Measurements from ENCODE around the gene FRZB.
"Not testable (repeated sequence)": the region's sequence is repeated elsewhere in the genome, so short reads cannot be mapped to it uniquely, and the experiment has no call there.

Gene FRZB

DNA sequence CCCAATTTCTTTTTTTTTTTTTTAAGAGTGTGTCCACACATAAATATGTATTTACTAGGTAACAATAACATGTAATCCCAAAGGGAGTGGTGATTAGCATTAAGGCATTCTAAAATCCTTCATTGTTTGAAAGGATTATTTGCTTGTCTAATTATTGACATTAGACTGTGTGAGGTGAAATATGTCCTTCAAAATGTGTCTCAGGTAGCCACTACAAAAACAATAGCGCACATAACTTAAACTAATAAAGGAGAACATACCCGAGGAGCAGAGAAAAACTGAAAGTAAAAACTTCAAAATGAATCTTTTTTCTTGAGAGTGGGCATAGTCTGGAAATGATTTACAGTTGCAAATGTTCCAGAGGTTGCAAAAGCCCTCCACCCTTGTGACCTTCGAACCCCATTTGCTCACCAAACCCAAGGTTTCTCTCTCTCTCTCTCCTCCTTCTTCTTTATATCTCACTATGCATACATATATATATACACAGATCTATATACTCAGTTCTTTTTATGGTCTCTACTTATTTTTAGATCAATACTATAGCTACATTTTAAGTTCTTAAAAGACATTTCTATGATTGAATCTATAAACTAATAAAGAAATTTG, 24.4 kb upstream of the FRZB start:
- ATAC-seq (no peak), DNase-seq (no peak)

DNA sequence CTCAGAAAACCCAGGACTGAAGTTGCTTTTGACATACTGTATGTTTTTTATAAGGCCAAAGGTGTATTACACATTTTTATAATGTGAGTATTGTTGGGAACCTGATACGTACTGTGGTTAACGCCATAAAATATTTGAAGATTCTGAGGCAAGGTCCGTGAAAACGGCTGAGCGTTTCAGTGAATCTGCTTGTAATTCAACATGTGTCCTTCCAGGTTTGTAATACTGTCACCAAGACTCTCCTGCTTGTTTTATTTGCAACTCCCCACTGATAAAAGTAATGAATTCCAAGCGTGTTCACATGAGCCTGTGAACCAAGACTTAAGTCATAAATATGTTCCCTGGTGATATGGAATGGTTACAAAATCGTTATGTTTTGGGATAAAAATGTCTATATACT, 23.9 kb upstream of the FRZB start:
- no peak for DNase-seq
- ATAC-seq = no peak

DNA sequence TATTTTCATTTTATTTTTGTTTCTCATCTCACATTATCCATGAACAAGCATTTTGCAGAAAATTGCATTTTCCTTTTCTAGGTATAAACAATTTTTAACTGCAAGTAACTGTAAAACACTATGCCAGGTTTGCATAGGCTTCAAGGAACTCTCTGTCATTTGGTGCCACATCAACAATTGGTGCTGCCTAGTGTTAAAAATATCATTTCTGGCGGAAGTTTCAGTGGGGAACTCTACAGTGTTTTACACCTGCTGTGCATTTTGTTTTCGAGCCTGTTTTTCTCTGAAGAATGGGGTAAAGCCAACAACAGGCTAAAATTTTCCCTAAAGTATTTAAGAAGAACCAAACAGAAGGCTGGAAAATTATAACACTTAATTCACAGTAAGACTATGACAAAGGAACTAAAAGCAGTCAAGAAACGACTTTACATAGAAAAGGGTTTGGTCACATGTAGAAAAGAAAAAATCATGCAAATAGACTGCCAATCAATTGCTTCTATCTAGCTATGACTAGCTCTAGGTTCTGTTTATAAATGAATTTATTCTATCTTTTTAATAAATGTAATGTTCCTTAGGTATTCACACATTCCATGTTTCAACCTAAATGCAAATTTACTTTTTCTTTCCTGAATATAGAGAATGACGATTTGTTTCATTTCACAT, 21.4 kb upstream of the FRZB start:
- DNase-seq (no peak), ATAC-seq (no peak)

DNA sequence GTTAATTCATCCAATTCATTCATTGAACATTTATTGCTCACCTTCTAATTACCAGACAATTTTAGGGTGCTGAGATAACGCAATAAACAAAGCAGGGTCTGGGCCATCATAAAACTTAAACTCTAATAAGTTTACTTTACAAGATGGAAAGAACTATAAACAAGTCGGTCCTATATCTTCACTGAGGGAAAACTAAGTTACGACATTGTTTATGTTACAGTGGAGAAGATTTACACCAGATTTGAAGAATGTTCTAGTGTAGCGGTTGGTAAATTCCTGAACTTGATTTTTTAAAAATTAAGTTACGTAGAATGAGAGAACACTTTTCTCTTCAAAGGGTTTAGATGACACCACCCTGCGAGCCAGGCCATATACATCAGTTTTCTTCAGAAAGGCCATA, 20.7 kb upstream of the FRZB start:
- ATAC-seq = no peak
- no peak for DNase-seq

DNA sequence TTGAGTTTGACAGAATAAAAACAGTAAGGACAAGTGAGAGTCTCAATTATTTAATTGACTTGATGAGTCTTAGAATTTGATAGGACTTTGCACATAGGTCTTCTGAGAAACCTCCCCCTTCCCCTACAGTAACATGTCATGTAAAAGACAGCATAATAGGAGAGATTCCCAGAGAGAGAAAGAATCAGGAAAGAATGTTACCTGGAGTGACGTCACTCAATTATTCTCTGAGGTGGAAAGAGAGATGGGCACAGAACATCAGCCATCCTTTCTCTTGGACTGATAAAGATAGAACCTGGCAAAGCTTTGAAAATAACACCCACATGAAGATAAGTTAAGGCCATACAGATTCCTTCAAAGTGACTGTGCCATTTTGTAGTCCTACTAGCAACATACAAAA, 19.3 kb upstream of the FRZB start:
- ATAC-seq (no peak), DNase-seq (no peak)

DNA sequence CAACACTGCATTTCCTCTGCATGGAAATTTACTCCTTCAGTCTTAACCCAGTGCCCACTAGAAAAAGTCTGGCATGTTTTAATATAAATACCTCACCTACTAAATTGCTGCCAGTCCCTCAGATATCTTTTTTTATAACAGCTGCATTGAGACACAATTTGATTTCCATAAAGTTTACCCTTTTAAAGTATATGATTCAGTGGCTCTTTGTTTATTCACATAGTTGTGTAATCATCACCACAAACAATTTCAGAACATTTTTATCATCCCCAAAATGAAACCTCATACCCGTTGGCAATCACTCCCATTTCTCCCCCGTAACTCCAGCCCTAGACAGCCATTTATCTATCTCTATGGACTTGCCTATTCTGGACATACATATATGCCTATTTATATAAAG, 17.0 kb upstream of the FRZB start:
- DNase-seq (no peak), ATAC-seq (no peak)

DNA sequence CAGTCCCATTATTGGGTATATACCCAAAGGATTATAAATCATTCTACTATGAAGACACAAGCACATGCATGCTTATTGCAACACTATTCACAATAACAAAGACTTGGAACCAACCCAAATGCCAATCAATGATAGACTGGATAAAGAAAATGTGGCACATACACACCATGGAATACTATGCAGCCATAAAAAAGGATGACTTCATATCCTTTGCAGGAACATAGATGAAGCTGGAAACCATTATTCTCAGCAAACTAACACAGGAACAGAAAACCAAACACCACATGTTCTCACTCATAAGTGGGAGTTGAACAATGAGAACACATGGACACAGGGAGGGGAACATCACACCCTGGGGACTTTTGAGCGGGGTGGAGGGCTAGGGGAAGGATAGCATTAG, 13.7 kb upstream of the FRZB start:
- not testable (repeated sequence) for ATAC-seq, DNase-seq

DNA sequence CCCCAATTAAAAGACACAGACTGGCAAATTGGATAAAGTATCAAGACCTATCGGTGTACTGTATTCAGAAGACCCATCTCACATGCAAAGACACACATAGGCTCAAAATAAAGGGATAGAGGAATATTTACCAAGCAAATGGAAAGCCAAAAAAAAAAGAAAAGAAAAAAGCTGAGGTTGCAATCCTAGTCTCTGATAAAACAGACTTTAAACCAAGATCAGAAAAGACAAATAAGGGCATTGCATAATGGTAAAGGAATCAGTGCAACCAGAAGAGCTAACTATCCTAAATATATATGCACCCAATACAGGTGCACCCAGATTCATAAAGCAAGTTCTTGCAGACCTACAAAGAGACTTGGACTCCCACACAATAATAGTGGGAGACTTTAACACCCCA, 10.2 kb upstream of the FRZB start:
- ATAC-seq = not testable (repeated sequence)

DNA sequence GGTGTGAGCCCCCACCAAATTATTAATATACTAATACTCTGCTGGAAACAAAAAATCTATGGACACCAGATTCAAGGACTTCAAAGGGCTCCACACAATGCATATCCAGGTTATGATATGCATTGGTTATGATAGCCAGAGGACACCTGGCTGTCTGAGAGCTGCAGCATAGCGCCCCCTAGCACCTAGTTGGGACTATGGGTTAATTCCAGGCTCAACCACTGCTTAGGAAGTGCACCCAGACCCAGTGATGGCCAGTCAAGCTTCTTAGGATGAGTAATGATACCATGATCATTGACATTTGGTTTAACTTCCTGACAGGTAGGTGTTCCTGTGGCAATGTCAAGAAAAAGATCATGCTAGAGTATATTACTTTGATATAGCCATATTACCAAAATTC, 3.8 kb upstream of the FRZB start:
- ATAC-seq (no peak), DNase-seq (no peak)

More for the DNA sequence above, 10.2 kb upstream of the FRZB start:
- DNase-seq = not testable (repeated sequence)

DNA sequence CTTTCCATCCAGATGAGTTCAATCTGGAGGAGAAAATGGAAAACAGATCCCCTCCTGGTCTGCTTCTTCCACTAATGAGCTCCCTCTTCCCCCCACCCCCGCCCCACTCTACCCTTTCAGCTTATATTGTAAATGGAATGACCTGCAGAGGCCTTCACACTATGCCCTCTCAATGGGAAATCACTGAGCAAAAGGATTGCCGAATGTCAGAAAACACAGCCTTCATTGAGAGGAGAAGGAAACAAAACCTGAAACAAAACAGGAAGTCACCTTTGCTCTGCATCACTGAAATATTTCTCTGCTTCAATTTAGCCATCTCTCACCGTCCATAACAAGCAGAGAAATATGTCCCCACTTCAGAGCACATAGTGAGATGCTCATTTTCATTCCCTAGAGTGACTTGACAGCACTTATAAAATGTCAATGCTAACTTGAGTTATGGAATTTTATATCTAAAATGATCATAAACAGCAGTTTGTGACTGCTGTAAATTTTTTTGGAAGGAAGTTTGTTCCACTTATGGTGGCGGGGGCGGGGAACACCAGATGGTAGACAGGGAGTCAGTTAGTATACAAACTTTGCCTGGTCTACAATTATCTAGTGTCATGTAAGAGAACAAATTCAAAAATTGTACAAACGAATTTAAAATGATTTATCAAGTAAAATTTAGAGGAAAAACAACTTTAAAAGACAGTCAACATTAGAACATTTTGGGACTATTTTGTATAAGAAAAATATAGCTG, 1.8 kb upstream of the FRZB start:
- no peak for ATAC-seq
- DNase-seq = no peak

DNA sequence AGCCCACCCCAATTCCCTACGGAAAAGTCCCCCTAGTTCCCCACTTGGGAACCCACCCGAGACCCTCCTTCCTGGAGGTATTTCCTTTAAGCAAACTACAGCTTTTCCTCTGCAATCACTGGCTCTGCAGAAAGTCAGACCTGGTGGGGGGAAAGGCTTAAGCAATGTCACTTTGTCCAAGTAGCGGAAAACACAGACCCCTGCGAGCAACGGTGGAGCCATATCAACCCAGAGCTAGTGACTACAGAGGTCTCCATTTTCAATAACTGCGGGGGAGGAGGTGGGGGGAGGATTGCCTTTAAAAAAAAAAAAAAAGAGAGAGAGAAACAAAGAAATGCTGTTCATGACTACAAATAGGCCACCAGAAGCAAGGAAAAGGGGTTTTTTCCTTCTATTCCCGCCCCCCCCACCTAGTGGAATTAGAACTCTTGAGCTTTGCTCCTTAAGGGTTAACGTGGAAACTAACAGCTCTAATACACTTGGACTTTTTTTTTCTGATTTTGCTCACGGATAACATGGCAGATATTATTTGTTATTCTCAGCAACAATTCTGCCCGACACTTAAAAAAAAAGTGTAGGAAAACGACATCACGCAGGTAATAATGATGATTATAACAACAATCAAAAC, 1.1 kb upstream of the FRZB start:
- DNase-seq = no peak
- no peak for ATAC-seq

DNA sequence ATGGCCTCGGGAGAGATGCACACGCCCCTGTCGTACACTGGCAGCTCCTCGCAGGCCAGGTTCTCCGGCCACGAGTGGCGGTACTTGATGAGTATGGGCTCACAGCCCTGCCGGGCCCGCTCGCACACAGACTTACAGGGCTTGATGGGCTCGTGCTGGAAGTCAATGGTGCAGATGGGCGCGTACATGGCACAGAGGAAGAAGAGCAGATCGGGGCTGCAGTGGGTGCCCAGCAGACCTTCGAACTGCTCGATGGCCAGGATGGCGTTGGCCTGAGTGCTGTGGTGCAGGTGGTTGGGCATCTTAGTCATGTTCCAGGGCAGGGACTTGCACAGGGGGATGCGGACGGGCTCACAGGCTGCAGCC, 359 bp downstream of the FRZB start:
- no peak for DNase-seq
- ATAC-seq = no peak

DNA sequence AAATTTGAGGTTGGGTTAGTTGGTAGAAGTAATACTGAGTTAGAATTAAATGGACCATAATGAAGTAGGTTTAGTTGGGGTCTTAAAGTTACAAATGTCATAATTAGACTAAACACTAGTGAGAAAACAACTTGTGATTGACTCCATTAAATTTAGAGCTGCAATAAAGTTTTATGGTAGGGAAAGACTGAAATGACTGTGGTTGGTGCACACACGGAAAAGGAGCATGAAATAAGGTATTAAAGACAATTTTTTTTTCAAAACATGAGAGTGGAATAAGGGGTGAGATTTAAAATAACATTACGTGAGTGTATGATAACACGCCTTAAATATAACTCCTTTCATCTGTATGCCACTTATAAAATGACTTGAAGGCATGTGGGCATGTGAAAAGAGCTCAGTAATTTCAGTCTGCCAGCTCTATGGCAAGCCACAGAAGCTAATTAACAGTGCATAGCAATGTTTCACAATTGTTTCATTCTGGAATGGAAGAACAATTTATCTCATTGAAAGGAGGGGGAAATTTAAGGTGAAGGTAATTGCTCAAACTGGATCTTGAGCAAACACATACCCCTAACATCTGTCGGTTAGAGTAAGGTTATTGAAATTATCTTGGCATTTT, 1.4 kb downstream of the FRZB start:
- ATAC-seq (no peak), DNase-seq (no peak)

DNA sequence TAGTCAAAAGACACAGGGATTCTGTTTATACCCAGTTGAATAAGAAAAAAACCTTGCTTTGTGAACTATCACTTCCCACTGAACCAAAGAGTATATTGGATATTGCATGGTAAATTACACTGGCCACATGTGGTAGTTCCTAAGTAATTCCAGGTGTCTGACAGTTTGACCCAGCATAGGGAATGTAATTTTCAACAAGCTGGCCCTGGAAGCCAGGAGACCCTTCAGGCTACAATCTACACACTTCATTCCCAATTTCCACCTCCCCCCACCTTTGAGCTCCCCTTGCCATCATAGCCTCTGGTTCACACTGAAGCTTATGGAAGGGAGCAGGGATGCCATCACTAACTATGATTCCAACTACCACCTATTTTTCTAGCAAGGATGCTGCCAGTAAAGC, 2.8 kb downstream of the FRZB start:
- no peak for ATAC-seq
- DNase-seq = no peak

DNA sequence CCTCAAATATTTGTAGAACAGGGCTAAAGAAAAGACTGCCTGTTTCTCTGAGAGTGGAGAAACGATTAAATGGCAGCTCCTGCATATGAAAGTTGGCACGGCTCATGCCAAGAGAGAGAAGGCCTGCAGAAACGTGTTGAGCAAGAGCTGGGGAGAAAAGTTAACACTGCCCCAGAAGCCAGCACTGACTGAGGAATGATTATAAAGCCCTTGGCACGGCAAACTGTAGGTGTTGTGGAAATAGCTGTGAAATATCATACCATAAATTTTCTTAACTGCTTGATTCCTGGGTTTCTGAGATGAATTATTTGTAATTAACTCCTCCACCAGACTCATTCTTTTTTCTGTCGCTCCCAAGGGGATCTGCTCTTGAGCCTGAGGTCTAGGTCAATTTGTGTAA, 4.3 kb downstream of the FRZB start:
- no peak for ATAC-seq
- DNase-seq = no peak

DNA sequence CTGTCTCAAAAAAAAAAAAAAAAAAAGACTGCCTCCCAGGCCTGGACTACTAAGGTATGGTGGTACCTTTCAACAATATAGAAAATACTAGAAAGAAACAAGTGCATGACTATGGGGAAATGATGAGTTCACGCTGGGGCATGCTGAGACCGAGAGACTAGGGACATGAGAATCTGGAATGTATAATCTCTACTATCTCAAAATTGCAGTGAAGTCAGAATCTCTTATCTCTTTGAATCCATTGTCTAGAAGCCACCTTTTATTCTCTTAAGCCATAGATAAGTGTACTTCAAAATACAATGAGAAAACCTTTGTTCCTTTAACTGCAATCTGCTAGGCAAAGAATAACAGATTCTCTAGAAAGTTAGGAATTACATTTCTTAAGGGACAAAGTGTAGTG, 5.6 kb downstream of the FRZB start:
- no peak for DNase-seq
- ATAC-seq = no peak

DNA sequence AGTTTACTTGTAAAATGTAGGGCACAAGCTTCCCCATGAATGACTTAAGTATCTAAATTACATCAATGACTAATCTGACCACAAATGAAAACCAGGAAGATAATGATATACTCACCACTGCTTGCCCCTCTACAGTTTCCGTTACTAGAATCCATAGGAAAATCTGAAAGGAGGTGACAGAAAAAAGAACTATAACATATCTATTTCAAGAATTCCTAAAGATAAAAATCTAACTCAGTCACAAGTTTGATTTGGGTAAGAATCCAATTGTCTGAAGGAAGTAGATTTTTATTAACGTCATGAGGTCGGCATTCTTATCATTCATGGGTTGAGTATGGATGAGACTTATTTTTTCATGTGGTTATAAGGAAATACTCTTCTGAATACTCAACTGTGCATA, 7.8 kb downstream of the FRZB start:
- no peak for DNase-seq
- no peak for ATAC-seq

DNA sequence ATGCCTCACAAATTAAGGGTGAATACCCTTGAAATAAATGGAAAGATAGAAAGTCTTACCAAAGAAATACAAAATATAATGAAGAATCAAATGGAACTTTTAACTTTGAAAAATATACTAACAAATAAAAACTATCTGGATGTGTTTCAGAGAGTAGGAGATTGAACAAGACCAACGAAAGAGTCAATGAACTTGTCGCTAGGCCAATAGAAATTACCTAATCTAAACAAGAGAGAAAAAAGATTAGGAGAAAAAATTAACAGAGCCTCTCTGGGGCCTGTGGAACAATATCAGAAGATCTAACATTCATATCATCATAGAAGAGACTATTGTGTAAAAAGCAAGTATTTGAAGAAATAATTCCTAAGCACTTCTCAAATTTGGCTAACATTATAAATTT, 11.1 kb downstream of the FRZB start:
- ATAC-seq (no peak), DNase-seq (no peak)

DNA sequence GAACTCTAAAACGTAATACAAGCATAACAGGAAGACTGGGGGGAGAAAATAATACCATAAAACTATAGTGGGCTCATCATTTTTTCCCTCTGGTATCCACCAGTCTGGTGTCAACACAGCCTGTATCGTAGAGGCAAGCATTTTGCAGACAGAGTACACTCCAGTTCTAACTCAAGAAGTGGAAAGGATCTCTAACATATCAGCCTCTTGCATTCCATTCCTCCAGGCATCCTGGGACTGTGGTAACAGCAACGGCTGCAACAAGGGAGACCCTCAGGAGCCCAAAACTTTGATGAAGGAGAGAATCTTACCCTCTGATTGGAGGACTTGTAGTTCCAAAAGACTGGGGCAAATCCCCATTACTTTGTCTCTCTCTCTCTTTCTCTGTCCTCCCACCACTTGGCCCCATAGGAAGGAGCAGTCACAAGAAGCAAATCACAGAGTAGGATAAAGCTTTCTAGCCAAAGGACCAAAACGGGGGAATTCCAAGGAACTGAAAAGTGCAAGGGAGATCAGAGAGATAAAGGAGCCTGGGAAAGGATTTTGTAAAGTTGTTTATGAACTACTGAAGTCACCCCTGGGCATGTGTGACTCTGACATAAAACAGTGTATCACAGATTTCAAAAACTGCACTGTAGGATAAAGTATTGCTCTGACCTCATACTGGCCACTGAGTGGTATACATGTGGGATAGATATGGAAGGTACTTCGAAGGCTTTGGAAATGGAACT, 11.9 kb downstream of the FRZB start:
- ATAC-seq = no peak
- no peak for DNase-seq

DNA sequence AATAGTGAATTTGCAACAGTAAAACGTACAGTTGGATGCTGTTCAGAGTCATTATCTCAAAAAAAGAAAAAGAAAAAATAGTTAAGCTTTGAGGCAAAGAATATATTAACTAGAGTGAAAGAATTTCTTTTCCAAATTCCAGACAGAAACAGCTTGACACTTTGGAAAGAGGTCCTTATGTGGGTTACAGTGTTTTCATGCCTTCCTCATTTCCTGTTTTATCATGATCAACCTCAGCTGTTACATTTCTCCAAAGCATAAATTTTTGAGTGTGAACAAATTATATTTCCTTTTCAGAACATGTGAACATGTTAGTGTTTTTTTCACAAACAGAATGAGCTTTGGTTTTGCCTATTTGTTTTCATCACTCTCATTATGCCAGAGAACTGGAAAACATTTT, 13.6 kb downstream of the FRZB start:
- DNase-seq (no peak), ATAC-seq (no peak)

DNA sequence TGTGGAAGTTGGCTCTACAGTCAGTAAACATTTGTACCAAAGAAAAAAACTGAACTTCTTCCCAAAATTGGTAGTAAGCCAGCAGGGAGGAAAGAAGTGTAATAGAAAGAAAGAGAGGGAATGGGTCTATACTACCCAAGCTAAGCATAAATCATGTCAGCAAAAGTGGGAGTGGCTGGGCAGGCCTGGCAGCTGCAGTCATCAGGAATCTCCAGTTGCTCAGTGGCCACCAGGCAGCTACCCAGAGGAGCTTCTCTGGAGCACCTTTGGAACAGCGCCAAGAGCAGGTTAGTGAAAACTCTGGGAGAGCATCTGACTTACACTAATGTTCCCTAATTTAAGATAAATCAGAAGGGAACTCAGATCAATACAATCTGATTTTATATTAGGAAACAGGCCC, 14.3 kb downstream of the FRZB start:
- no peak for ATAC-seq

DNA sequence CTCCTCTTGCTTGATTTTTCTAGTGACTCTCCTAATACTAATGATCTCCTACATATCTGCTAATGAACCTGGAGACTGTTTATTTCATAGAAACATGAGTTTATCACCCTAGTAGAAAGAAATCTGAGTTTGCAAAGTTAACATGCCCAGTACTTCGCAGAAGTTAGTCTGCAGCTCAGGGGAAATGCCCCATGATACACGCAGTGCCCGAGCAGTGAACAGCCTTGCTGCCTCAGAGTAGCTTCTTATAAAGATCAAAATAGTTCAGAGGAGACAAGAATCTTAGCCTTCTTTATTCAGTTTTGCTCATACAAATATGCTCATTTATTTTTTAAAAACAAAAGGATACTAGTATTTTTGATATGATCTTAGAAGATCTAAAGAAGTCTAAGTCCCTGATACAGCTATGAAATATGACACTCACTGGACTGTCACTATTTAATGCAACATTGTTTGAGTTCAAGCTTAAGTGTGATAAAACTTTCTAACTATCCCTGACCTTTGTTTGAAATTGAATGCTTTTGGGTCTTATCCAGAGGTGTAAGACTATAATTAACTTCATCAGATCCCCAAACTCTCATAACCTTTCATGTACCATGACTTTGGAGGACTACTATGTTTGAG, 20.5 kb downstream of the FRZB start:
- no peak for ATAC-seq
- DNase-seq = no peak

More for the DNA sequence above, 14.3 kb downstream of the FRZB start:
- DNase-seq = no peak
